Central memory CD8-positive, alpha-beta T cell (primary cell): Measurements from ENCODE around the gene C7orf33.

Source experiments
- ATAC-seq: fragments of 150-1000 bp; cut with Tn5 transposase; replicated peaks from 2 replicates; pipeline ENCODE4 v1.10.0; 2022; ENCODE audit warnings: mild to moderate bottlenecking, moderate FRiP score, moderate number of reproducible peaks; ENCODE audit not compliant: poor library complexity, severe bottlenecking; ENCODE audit errors: extremely low read depth
- DNase-seq, 2 donors: peaks; one replicate each; pipeline ENCODE4 v3.0.0; 2021; ENCODE audit warnings: low spot score in 2 of 2
- H3K27ac Mint-ChIP-seq: one replicate; pipeline ENCODE4 v1.8.0; 2022; ENCODE audit warnings: low read depth, mild to moderate bottlenecking, moderate library complexity, mixed read lengths
- H3K27me3 Mint-ChIP-seq: one replicate; pipeline ENCODE4 v1.8.0; 2022; ENCODE audit warnings: mixed read lengths
- H3K36me3 Mint-ChIP-seq: one replicate; pipeline ENCODE4 v1.8.0; 2022; ENCODE audit warnings: mild to moderate bottlenecking, moderate library complexity, mixed read lengths; ENCODE audit not compliant: insufficient read depth
- H3K4me1 Mint-ChIP-seq: one replicate; pipeline ENCODE4 v1.8.0; 2022; ENCODE audit warnings: mixed read lengths
- H3K4me3 Mint-ChIP-seq: one replicate; pipeline ENCODE4 v1.8.0; 2022; ENCODE audit warnings: mild to moderate bottlenecking, moderate library complexity, mixed read lengths
- H3K9me3 Mint-ChIP-seq: one replicate; pipeline ENCODE4 v1.8.0; 2022; ENCODE audit warnings: mixed read lengths

C7orf33 gene

DNA sequence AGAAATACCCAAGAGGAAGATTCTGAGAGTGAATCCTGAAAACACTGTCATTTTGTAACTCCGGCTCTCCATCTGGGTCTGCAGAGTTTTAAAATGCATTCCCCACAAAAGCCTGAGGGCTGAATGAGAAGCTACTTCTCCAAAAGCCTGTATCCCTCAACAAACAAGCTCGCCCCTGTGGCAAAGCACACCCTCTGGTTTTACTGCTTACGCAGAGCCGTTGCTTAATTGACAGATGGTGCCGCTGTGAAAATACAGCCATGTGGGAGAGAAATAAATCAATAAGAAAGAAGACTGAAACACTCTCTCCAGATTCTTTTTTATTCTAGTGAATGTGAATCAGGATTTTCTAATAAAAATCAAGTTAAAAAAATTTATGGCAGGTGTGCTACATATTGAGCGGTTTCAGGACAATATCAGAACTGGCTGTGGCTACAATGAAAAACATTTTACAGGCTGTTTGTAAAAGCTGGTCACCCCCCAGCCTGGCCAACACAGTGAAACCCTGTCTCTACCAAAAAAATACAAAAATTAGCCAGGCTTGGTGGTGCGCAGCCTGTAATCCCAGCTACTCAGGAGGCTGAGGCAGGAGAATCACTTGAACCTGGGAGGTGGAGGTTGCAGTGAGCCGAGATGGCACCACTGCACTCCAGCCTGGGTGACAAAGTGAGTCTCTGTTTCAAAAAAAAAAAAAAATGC, 32.5 kb downstream of the C7orf33 start:
- ATAC-seq = no peak
- no peak for DNase-seq
- Mint-ChIP-seq H3K4me1 (peaks cover 16% of the 10 kb centered on the region), H3K27me3 (peaks cover 61% of the 10 kb centered on the region), H3K27ac (no peak overlapping the region), H3K9me3 (peaks cover 5% of the 10 kb centered on the region), H3K4me3 (no peak overlapping the region), H3K36me3 (peaks cover 2% of the 10 kb centered on the region)

DNA sequence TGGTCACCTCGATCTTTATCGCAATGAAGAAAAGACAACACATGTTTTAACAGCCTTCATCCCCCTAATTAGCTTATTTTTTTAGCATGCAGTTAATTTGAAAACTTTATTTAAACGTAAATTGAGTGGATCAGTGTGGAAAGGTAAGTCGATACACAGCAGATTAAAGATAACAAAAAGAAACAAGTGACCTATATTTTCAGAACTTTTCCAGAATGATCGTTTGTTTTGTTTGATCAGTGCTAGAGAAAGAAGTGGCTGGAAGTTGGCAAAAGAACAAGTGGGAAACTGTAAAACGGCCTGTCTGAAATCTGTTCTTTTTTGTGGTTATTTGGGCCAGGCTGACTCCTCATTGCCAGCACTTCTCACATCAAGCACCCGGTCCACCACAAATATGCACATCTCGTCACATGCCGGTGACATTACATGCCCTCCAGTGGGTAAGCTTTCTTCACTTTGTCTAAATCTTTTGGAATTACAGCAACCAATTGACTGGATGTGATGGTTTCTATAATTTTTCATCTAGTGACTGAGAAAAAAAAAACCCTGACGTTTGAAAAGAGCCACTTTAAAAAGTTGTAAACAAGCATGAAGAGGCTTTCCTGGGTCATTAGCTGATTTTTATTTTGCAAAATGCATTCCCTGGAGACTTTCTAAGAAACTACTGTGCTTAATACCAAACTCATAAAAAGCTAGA, 33.2 kb downstream of the C7orf33 start:
- H3K4me3 Mint-ChIP-seq = no peak overlapping the region
- peaks cover 54% of the 10 kb centered on the region for H3K27me3 Mint-ChIP-seq
- ATAC-seq (no peak), DNase-seq (no peak)
- peaks cover 23% of the 10 kb centered on the region for H3K4me1 Mint-ChIP-seq
- peaks cover 2% of the 10 kb centered on the region for H3K36me3 Mint-ChIP-seq
- H3K9me3 Mint-ChIP-seq = no peaks in the 10 kb centered on the region
- no peak overlapping the region for H3K27ac Mint-ChIP-seq

DNA sequence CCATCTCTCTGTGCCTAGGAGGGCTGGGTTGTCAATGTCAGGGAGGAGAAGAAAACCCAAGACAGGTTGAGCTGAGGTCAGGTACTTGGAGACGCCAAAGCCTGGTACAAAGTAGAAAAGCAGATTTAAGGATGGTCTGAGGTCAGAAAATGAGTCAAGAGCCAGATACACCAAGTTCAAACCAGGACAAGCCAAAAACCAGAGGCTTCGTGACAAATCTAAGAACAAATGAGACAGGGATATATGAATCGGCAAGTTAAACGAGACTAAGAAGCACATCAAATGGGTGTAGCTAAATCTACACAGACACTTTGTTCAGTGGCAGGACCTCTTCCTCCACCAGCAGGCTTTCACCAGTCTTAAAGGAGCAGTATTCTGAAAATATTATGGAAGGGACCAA, 34.2 kb downstream of the C7orf33 start:
- no peak overlapping the region for H3K4me3 Mint-ChIP-seq
- peaks cover 2% of the 10 kb centered on the region for H3K36me3 Mint-ChIP-seq
- no peak for DNase-seq
- peaks cover 45% of the 10 kb centered on the region for H3K27me3 Mint-ChIP-seq
- ATAC-seq = no peak
- H3K9me3 Mint-ChIP-seq = no peaks in the 10 kb centered on the region
- H3K4me1 Mint-ChIP-seq = peaks cover 28% of the 10 kb centered on the region
- no peak overlapping the region for H3K27ac Mint-ChIP-seq

DNA sequence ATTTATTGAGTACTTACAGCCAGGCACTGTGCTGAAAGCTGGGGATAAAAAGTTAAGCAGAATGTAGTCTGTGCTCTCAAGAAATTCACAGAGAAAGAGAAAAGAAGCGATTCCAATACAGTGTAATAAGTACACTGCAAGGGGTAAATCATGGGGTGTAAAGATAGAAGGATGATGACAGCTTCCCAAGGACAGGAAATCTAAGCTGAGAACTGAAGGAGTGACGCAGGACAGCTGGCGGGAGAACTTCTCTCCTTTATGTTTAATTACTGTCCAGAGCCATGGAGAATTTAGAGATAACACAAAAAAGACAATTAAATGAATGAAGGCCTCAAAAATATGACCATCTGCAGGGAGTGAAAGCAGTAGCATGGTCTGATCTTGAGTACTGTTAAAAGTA, 34.8 kb downstream of the C7orf33 start:
- Mint-ChIP-seq H3K4me1 (peaks cover 34% of the 10 kb centered on the region), H3K9me3 (no peaks in the 10 kb centered on the region), H3K36me3 (peaks cover 2% of the 10 kb centered on the region), H3K27me3 (peaks cover 47% of the 10 kb centered on the region), H3K27ac (no peak overlapping the region), H3K4me3 (no peak overlapping the region)
- DNase-seq (no peak), ATAC-seq (no peak)

DNA sequence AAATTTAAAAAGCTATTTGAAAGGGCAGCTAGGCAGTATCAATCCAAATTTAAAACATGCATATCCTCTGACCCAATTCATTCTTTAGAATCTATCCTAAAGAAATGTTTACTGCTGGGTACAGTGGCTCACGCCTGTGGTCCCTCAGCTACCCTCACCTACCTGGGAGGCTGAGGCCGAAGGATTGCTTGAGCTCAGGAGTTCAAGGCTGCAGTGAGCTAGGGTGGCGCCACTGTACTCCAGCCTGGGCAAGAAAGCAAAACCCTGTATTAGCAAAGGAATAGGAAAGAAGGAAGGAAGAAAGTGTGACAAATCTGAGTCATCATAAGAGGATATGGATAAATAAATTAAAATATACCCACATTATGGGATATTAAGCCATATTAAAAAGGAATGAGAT, 36.3 kb downstream of the C7orf33 start:
- DNase-seq (no peak), ATAC-seq (no peak)
- Mint-ChIP-seq H3K4me3 (no peak overlapping the region), H3K9me3 (no peaks in the 10 kb centered on the region), H3K36me3 (peaks cover 5% of the 10 kb centered on the region), H3K27me3 (peaks cover 47% of the 10 kb centered on the region), H3K27ac (no peak overlapping the region), H3K4me1 (peaks cover 35% of the 10 kb centered on the region)

DNA sequence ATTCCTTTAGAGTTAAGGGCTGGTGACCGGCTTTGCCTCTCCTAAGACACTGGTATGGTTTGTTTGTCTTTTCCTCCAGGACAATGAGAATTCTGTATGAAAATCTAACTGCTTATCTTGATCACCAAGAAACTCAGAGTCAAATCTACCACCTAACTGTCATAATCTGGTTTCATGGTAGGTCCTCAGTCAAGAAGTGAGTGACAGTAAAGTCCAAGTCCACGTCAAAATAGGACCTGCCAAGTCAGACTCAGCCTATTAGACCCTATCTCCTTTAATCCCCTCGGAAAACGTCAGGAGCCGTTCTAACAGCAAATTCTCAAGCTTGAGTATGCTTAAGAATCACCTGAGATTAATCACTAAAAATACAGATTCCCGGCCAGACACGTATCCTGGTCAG, 37.4 kb downstream of the C7orf33 start:
- H3K4me1 Mint-ChIP-seq = peaks cover 37% of the 10 kb centered on the region
- peaks cover 5% of the 10 kb centered on the region for H3K36me3 Mint-ChIP-seq
- no peak overlapping the region for H3K27ac Mint-ChIP-seq
- H3K4me3 Mint-ChIP-seq = no peak overlapping the region
- no peaks in the 10 kb centered on the region for H3K9me3 Mint-ChIP-seq
- ATAC-seq (no peak), DNase-seq (no peak)
- H3K27me3 Mint-ChIP-seq = peaks cover 57% of the 10 kb centered on the region

DNA sequence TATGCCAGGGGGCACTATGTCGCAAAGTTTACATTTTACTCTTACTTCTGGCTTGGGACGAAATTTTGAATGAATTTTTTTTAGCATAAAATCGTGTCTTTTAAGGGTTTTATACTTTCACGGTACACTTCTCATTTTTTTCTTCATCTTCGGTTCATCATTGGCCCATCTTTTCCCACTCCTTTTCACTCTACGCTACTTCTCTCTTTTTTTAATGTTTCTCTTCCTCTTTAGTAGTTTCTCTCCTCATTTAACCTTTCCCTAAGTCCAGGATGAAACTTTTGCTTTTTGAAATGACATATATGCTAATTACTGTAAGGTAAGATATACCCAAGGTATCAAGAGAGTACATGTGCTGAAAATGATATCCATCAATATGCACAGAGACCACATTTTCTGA, 39.5 kb downstream of the C7orf33 start:
- Mint-ChIP-seq H3K9me3 (no peaks in the 10 kb centered on the region), H3K4me1 (peaks cover 39% of the 10 kb centered on the region), H3K4me3 (no peak overlapping the region), H3K27ac (no peak overlapping the region), H3K36me3 (peaks cover 5% of the 10 kb centered on the region), H3K27me3 (peaks cover 43% of the 10 kb centered on the region)
- DNase-seq (no peak), ATAC-seq (no peak)

DNA sequence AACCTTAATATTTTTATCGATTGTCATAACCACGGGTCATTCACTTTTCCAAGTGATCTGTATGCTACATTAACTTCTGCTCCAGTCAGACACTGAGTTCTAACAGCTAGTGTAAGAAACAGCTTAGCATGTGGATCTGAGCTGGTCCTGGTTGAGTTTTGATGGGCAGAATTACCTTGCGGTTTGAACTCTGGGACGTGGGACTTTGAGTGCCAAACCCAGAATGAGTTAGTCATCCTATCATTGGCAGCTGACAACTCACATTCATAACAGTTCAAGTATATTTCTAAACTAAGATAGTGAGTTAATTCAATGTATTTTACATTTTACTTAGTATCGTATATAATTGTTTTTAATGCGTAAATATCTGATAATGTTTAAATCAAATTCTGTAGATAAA, 43.2 kb downstream of the C7orf33 start:
- H3K27me3 Mint-ChIP-seq = peaks cover 62% of the 10 kb centered on the region
- peaks cover 4% of the 10 kb centered on the region for H3K36me3 Mint-ChIP-seq
- H3K4me1 Mint-ChIP-seq = peaks cover 20% of the 10 kb centered on the region
- no peak for DNase-seq
- H3K4me3 Mint-ChIP-seq = no peak overlapping the region
- no peak overlapping the region for H3K27ac Mint-ChIP-seq
- ATAC-seq = no peak
- no peaks in the 10 kb centered on the region for H3K9me3 Mint-ChIP-seq

DNA sequence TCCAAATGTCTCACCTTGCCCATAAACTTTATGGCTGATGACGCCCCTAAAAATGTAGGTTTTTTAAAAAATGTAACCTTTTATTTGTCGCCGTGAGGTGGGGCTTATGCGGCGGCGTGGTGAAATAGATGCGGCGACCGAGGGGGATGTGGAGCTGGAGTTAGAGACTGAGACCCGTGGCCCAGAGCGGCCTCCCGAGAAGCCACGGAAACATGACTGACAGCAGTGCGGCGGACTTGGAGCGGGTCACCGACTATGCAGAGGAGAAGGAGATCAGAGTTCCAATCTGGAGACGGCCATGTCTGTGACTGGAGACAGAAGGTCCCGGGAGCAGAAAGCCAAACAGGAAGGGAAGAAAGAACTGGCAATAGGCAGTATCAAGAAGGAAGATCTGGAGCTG, 46.5 kb downstream of the C7orf33 start:
- Mint-ChIP-seq H3K27ac (no peak overlapping the region), H3K27me3 (peaks cover 37% of the 10 kb centered on the region), H3K9me3 (no peaks in the 10 kb centered on the region), H3K4me3 (no peak overlapping the region), H3K36me3 (peaks cover 2% of the 10 kb centered on the region), H3K4me1 (peaks cover 8% of the 10 kb centered on the region)
- DNase-seq (no peak), ATAC-seq (no peak)

DNA sequence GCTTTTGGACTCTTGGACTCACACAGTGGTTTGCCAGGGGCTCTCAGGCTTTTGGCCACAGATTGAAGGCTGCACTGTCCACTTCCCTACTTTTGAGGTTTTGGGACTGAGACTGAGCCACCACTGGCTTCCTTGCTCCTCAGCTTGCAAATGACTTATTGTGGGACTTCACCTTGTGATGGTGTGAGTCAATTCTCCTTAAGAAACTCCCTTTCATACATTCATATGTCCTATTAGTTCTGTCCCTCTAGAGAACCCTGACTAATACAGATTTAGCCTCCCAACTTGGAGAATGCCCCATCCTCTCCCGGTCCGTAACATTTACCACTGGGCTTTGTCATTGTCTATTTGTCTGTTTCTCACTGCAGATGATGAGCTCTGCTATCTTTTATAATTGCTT, 55.3 kb downstream of the C7orf33 start:
- no peaks in the 10 kb centered on the region for H3K4me1 Mint-ChIP-seq
- H3K36me3 Mint-ChIP-seq = no peaks in the 10 kb centered on the region
- ATAC-seq (no peak), DNase-seq (no peak)
- peaks cover 38% of the 10 kb centered on the region for H3K27me3 Mint-ChIP-seq
- no peak overlapping the region for H3K27ac Mint-ChIP-seq
- no peaks in the 10 kb centered on the region for H3K9me3 Mint-ChIP-seq
- no peak overlapping the region for H3K4me3 Mint-ChIP-seq

DNA sequence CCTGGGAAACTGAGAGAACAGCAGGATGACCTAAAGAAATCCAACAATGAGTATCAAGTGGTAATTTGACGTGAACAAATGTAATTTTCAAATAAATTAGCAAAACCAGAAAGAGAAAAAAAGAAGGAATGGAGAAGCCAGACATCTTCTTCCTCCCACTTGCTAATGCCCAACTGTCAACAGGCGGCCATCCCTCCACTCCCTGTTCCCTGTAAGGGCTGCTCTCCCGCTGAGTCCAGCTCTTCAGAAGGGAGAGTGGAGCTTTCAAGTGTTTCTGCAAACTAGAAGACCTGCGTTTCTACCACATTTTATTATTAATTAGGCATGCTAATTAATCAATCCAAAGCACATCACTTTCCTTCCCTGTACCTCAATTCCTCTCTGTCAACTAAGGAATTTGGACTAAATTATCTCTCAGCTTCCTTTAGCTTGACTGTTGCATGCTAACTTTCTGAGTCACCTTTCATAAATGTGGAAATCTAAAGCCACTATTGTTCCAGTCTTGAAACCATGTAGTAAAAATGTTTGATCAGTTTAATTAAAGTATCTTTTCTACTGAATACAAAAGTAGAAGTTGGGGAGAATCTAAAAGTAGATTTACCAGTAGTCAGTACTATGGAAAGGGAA, 59.8 kb downstream of the C7orf33 start:
- peaks cover 1% of the 10 kb centered on the region for H3K36me3 Mint-ChIP-seq
- DNase-seq (no peak), ATAC-seq (no peak)
- H3K4me1 Mint-ChIP-seq = no peaks in the 10 kb centered on the region
- H3K27ac Mint-ChIP-seq = no peak overlapping the region
- H3K4me3 Mint-ChIP-seq = no peak overlapping the region
- peaks cover 32% of the 10 kb centered on the region for H3K27me3 Mint-ChIP-seq
- no peaks in the 10 kb centered on the region for H3K9me3 Mint-ChIP-seq

DNA sequence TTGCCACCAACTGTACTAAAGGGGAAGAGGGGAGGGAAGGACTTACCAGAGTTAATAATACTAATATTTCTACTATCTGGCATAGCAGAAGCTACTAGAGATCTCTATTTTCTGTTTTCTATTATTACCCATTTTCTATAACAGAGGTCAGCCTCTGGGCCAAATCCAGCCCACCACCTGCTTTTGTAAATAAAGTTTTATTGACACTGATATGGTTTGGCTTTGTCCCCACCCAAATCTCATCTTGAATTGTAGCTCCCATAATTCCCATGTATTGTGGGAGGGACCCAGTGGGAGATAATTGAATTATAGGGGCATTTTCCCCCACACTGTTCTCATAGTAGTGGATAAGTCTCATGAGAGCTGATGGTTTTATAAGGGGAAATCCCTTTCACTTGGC, 62.2 kb downstream of the C7orf33 start:
- Mint-ChIP-seq H3K9me3 (no peaks in the 10 kb centered on the region), H3K4me1 (no peaks in the 10 kb centered on the region), H3K27me3 (peaks cover 20% of the 10 kb centered on the region), H3K4me3 (no peak overlapping the region), H3K27ac (no peak overlapping the region), H3K36me3 (peaks cover 1% of the 10 kb centered on the region)
- DNase-seq = no peak
- ATAC-seq = no peak

DNA sequence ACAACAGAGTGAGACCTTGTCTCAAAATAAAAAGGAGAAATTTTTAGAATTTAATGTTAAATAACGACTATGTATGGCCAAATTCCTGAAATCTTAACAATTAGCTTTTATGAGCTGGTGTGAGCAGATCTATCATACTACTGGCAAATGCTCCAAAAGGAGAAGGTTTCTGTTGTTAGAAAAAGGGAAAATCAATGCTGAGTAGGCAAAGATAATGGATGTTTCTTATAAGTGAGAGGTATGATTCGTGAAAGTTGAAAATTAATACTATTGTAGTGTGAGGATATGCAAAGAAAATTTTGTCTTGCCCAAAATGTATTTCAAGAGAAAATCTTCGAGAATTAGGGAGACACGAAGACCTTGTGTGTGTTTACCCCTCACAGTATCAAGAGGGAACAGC, 67.4 kb downstream of the C7orf33 start:
- Mint-ChIP-seq H3K27ac (no peak overlapping the region), H3K9me3 (no peaks in the 10 kb centered on the region), H3K27me3 (no peaks in the 10 kb centered on the region), H3K4me1 (no peaks in the 10 kb centered on the region), H3K36me3 (no peaks in the 10 kb centered on the region), H3K4me3 (no peak overlapping the region)
- DNase-seq = no peak
- ATAC-seq = no peak
